ENCODE data around the gene KRT17.
"Not testable (repeated sequence)": the region's sequence is repeated elsewhere in the genome, so short reads cannot be mapped to it uniquely, and the experiment has no call there.

KRT17 gene

DNA sequence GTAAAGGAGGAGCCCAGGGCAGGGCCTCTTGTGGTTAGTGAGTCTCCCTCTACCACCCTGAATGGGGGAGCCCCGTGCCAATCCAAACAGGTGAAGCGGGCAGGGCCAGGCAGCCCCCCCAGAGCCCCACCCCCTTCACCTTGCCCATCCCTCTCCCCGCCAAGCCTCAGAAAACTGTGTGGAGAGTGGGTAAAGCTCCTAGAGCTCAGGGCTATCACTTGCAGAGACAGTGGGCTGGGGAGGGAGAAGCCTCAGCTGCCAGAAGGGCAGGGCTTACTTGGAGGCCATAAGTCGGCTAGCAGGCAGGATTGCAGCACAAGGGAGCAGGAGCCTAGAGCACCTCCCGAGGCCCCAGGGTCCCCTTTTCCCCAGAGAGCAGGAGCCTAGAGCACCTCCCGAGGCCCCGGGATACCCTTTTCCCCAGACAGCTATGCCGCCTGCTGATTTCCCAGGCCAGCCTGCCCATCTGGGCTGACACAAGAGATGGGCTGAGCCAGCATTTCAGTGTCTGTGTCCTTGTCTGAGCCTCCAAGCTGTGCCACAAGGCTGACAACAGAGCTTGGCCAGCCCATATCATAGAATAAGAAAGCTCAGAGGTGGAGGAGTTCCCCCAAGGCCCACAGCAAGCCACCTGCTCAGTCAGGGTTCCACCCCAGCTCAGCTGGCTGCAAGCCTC is 30.9 kb downstream of the KRT17 start:
- no peaks in the 10 kb centered on the region for H3K4me1 ChIP-seq (ENCODE audit: control insufficient read depth, insufficient read depth, low read length, poor library complexity, severe bottlenecking)
- no peaks in the 10 kb centered on the region for H3K36me3 ChIP-seq (ENCODE audit: control insufficient read depth, insufficient read depth, low read length)
- no peak for DNase-seq
- H3K9me3 ChIP-seq (ENCODE audit: control insufficient read depth, low read length) = no peaks in the 10 kb centered on the region
- H3K27me3 ChIP-seq (replicated peaks; ENCODE audit: control insufficient read depth, insufficient read depth, low read length, poor library complexity, severe bottlenecking) = peaks cover 4% of the 10 kb centered on the region
- no peak overlapping the region for H3K4me3 ChIP-seq (ENCODE audit: insufficient read depth, low read depth, low read length, poor library complexity, severe bottlenecking)
- H3K27ac ChIP-seq (ENCODE audit: insufficient read depth, low read length, poor library complexity, severe bottlenecking) = no peak overlapping the region

DNA sequence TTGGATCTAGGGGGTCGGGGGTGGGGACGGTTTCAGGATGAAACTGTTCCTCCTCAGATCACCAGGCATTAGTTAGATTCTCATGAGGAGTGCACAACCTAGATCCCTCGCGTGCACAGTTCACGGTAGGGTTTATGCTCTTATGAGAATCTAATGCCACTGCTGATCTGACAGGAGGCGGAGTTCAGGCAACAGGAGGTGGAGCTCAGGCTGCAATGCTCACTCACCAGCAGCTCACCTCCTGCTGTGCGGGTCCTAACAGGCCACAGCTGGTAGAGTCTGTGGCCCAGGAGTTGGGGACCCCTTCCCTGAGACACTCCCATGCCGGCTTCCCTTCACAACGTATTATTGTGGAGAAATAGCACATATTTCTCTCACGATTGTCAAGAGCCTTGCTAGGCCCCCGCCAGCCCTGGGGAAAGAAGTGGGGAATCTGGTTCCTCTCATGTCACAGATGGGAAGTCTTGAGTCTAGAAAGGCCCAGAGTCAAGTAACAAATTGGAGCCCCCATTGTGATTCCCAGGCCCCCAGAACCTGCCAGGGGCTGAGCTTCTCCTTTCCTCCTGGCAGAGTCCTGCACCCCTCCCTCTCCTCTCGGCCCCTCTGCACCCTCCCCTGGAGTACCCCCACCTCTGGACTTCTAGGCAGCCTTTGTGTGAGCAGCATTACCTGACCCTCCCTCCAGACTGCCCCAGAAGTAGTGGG is 31.6 kb downstream of the KRT17 start:
- Histone ChIP-seq H3K36me3 (ENCODE audit: control insufficient read depth, insufficient read depth, low read length) (no peaks in the 10 kb centered on the region), H3K4me1 (ENCODE audit: control insufficient read depth, insufficient read depth, low read length, poor library complexity, severe bottlenecking) (no peaks in the 10 kb centered on the region), H3K27me3 (replicated peaks; ENCODE audit: control insufficient read depth, insufficient read depth, low read length, poor library complexity, severe bottlenecking) (peaks cover 4% of the 10 kb centered on the region), H3K9me3 (ENCODE audit: control insufficient read depth, low read length) (no peaks in the 10 kb centered on the region), H3K27ac (ENCODE audit: insufficient read depth, low read length, poor library complexity, severe bottlenecking) (no peak overlapping the region), H3K4me3 (ENCODE audit: insufficient read depth, low read depth, low read length, poor library complexity, severe bottlenecking) (no peak overlapping the region)
- no peak for DNase-seq

DNA sequence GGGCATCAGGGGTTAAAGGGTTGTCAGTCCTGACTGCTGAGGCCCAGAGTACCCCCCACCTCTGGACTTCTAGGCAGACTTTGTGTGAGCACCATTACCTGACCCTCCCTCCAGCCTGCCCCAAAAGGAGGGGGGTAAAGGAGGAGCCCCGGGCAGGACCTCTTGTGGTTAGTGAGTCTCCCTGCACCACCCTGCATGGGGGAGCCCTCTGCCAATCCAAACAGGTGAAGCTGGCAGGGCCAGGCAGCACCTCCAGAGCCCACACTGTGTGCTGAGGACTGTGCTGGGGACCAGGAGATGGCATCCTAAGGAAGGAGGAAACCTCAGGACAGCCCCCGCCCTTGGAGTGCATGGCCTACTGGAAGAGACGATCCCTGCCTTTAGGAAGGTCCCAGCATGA is 35.1 kb downstream of the KRT17 start:
- peaks cover 4% of the 10 kb centered on the region for H3K27me3 ChIP-seq (replicated peaks; ENCODE audit: control insufficient read depth, insufficient read depth, low read length, poor library complexity, severe bottlenecking)
- no peak for DNase-seq
- no peaks in the 10 kb centered on the region for H3K9me3 ChIP-seq (ENCODE audit: control insufficient read depth, low read length)
- H3K27ac ChIP-seq (ENCODE audit: insufficient read depth, low read length, poor library complexity, severe bottlenecking) = no peak overlapping the region
- no peak overlapping the region for H3K4me3 ChIP-seq (ENCODE audit: insufficient read depth, low read depth, low read length, poor library complexity, severe bottlenecking)
- no peaks in the 10 kb centered on the region for H3K4me1 ChIP-seq (ENCODE audit: control insufficient read depth, insufficient read depth, low read length, poor library complexity, severe bottlenecking)
- no peaks in the 10 kb centered on the region for H3K36me3 ChIP-seq (ENCODE audit: control insufficient read depth, insufficient read depth, low read length)

DNA sequence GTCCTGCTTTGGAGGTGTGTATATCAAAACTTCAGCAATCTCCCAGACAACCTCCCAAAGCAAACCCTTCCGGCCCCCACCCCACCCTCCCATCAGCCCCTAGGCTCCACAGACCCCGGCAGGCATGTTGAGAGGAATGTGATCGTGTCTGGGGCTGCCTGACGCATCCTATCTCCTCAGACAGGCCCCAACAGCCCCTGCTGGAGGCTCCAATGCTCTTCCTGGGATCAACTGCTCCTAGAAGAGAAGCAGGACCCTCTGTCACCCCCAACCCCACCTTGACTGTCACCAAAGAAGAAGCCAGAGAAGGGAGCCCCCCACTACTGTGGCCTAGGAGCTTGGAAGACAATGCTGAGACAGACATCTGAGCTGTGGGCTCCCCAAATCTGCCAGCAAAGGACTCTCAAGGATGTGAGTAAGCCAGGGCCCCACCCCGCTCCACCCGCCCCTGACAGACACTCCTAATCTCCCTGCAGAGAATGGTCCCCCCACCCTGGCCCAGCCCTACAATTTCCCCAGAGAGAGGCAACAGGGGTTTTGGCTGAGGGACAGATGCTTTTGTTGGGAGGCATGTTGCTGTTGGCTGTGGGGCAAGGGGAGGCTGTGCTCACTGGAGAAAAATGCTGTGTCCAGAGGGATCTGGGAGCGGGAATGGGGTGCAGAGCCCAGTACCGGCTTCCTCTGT is 36.1 kb downstream of the KRT17 start:
- H3K27ac ChIP-seq (ENCODE audit: insufficient read depth, low read length, poor library complexity, severe bottlenecking) = no peak overlapping the region
- no peaks in the 10 kb centered on the region for H3K27me3 ChIP-seq (replicated peaks; ENCODE audit: control insufficient read depth, insufficient read depth, low read length, poor library complexity, severe bottlenecking)
- H3K9me3 ChIP-seq (ENCODE audit: control insufficient read depth, low read length) = no peaks in the 10 kb centered on the region
- H3K4me3 ChIP-seq (ENCODE audit: insufficient read depth, low read depth, low read length, poor library complexity, severe bottlenecking) = no peak overlapping the region
- DNase-seq = no peak
- no peaks in the 10 kb centered on the region for H3K4me1 ChIP-seq (ENCODE audit: control insufficient read depth, insufficient read depth, low read length, poor library complexity, severe bottlenecking)
- no peaks in the 10 kb centered on the region for H3K36me3 ChIP-seq (ENCODE audit: control insufficient read depth, insufficient read depth, low read length)

DNA sequence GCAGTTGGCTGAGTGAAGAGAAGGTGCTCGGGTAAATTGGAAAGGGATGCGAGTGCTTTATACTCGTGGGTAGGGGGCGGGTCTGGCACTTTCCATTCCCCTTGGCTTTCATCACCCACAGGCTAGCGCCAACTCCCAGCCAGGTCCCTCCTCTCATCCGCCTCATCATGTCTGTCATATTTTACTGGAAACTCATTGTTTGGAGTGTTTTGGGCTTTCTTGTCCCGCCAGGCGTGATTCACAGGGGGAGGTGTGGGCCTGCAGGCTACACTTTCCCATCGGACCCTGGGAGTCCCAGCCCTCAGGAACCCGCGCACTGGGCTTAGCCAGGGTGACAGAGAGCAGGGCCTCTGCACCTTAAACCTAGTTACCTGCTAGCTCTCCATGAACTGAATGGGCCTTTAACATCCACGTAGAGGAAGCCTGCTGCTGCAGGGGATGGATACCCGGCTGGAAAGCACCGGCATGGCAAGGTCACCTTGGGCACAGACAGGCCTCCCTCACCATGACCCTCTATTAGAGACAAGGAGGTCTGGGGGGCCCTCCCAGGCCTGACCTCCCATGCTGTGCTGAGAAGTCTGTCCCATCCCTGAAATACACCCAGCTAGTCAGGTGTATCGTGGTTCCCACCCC is 37.4 kb downstream of the KRT17 start, which contains the start of gene KRT14:
Gene KRT14 (minus strand): TSS at position 33 of the 633 bp plus-strand sequence. CDS start 61 bp downstream, outside the sequence.
- H3K36me3 ChIP-seq (ENCODE audit: control insufficient read depth, insufficient read depth, low read length) = no peaks in the 10 kb centered on the region
- DNase-seq = no peak
- no peak within 1 kb of the TSS for H3K4me3 ChIP-seq (ENCODE audit: insufficient read depth, low read depth, low read length, poor library complexity, severe bottlenecking)
- H3K27ac ChIP-seq (ENCODE audit: insufficient read depth, low read length, poor library complexity, severe bottlenecking) = no peak within 1 kb of the TSS
- H3K27me3 ChIP-seq (replicated peaks; ENCODE audit: control insufficient read depth, insufficient read depth, low read length, poor library complexity, severe bottlenecking) = no peaks in the 10 kb centered on the region
- H3K4me1 ChIP-seq (ENCODE audit: control insufficient read depth, insufficient read depth, low read length, poor library complexity, severe bottlenecking) = no peaks in the 10 kb centered on the region
- no peaks in the 10 kb centered on the region for H3K9me3 ChIP-seq (ENCODE audit: control insufficient read depth, low read length)

DNA sequence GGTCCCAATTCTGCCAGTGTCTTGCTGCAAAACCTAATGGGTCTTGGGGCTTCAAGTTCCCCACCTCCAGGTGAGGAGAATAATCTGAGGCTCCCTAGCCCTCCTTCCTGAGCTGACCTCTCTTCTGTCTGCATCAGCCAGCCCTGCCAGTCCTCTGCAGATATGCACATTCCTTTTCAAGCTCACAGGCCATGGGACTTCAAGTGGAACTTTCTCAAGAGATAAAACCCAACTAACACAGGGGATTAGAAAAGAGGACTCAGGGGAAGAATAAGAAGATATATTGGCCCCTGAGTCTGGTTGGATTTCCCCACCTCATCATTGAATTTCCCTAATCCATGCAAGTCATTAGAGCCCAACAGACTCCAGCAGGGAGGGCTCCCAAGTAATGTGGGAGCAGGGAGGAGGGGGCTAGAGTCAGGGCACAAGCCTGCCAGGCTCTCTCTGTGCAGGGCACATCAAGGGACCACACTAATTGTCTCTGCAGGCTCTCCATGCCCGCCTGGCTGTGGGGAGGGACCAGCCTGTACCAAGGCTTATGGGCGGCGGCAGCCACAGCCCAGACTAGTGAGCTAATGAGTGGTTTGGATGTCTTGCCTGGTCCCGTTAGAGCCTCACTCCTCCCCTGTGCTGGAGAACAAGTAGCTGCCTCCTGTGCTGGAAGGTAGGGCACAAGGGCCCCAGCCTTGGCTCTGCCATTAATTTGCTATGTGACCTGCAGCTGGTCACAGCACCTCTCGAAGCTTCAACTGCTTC is 38.9 kb downstream of the KRT17 start:
- no peak for DNase-seq
- Histone ChIP-seq H3K36me3 (ENCODE audit: control insufficient read depth, insufficient read depth, low read length) (no peaks in the 10 kb centered on the region), H3K27me3 (replicated peaks; ENCODE audit: control insufficient read depth, insufficient read depth, low read length, poor library complexity, severe bottlenecking) (no peaks in the 10 kb centered on the region), H3K9me3 (ENCODE audit: control insufficient read depth, low read length) (no peaks in the 10 kb centered on the region), H3K27ac (ENCODE audit: insufficient read depth, low read length, poor library complexity, severe bottlenecking) (no peak overlapping the region), H3K4me1 (ENCODE audit: control insufficient read depth, insufficient read depth, low read length, poor library complexity, severe bottlenecking) (no peaks in the 10 kb centered on the region), H3K4me3 (ENCODE audit: insufficient read depth, low read depth, low read length, poor library complexity, severe bottlenecking) (no peak overlapping the region)

DNA sequence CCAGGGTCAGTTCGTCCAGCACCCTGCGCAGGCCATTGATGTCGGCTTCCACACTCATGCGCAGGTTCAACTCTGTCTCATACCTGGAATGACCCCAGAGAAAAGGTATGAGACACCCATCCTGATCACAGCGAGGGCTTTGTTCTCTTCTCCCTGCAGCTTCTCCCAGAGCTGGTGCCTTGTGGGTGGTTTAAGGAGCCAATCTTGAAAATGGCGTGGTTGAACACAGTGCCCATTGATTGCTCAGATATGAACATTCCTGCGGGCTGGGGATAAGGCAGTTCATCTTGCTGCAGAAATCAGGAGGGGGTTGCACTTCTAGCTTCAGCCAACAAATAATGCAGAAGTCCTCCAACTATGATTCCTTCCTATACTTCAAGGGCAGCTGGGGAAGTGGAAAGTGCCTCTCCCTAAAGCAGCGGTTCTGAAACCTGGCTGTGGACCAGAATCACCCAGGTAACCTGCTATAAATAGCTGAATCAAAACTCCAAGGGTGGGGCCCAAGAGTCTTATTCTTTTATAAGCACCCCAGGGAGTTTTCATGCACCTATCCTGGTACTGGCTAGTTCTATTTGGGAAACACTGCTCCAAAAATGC is 39.9 kb downstream of the KRT17 start:
- H3K9me3 ChIP-seq (ENCODE audit: control insufficient read depth, low read length); H3K27ac ChIP-seq (ENCODE audit: insufficient read depth, low read length, poor library complexity, severe bottlenecking); H3K4me1 ChIP-seq (ENCODE audit: control insufficient read depth, insufficient read depth, low read length, poor library complexity, severe bottlenecking): not testable (repeated sequence)

DNA sequence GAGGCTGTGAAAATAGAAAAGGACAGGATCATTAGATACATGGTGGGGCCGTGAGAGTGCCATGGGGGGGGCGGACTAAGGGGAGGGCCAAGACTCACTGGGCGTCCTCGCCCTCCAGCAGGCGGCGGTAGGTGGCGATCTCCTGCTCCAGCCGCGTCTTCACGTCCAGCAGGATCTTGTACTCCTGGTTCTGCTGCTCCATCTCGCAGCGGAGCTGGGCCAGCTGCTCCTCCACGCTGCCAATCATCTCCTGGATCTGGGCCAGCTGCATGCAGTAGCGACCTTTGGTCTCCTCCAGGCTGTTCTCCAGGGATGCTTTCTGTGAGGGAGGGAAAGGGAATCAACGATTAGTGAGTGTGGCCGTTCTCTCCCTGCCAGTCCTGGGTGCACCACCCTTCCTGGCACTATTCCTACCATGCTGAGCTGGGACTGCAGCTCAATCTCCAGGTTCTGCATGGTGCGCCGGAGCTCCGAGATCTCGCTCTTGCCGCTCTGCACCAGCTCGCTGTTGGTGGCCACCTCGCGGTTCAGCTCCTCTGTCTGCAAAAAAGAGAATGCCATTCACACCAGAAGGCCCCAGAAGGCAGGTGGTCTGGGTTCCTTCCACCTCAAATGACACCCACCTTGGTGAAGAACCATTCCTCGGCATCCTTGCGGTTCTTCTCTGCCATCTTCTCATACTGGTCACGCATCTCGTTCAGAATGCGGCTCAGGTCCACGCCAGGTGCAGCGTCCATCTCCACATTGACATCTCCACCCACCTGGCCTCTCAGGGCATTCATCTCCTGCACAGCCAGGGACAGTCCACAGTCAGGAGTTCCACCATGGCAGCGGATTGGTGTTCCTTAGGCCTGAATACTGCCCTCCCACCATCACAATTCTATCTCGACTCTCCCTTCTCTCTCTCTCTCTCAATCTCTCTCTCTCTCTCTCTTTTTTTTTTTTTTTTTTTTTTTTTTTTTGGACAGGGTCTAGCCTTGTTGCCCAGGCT is 40.9 kb downstream of the KRT17 start:
- Histone ChIP-seq H3K27ac (ENCODE audit: insufficient read depth, low read length, poor library complexity, severe bottlenecking) (no peak overlapping the region), H3K36me3 (ENCODE audit: control insufficient read depth, insufficient read depth, low read length) (no peaks in the 10 kb centered on the region), H3K27me3 (replicated peaks; ENCODE audit: control insufficient read depth, insufficient read depth, low read length, poor library complexity, severe bottlenecking) (peaks cover 3% of the 10 kb centered on the region), H3K9me3 (ENCODE audit: control insufficient read depth, low read length) (no peaks in the 10 kb centered on the region), H3K4me3 (ENCODE audit: insufficient read depth, low read depth, low read length, poor library complexity, severe bottlenecking) (no peak overlapping the region), H3K4me1 (ENCODE audit: control insufficient read depth, insufficient read depth, low read length, poor library complexity, severe bottlenecking) (peaks cover 5% of the 10 kb centered on the region)
- no peak for DNase-seq

More for the DNA sequence above, 39.9 kb downstream of the KRT17 start:
- H3K36me3 ChIP-seq (ENCODE audit: control insufficient read depth, insufficient read depth, low read length); H3K27me3 ChIP-seq (replicated peaks; ENCODE audit: control insufficient read depth, insufficient read depth, low read length, poor library complexity, severe bottlenecking); H3K4me3 ChIP-seq (ENCODE audit: insufficient read depth, low read depth, low read length, poor library complexity, severe bottlenecking); DNase-seq: not testable (repeated sequence)

All from effector memory CD4-positive, alpha-beta T cell (primary cell).